ENCODE results near the gene ALG14.

Gene ALG14

DNA sequence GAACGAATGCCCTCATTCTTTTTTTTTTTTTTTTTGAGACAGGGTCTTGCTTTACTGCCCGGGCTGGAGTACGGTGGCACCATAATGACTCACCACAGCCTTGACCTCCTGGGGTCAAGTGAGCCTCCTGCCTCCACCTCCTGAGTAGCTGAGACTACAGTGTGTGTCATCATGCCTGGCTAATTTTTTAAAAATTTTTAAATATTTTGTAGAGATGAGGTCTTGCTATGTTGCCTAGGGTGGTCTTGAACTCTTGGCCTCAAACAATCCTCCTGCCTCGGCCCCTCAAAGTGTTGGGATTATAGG lies 69.4 kb downstream of the ALG14 start (continued):
- no peak for TF ChIP-seq PATZ1 (tag by site-specific recombination; IDR thresholded peaks at IDR 0.05)
- no peak for TF ChIP-seq ZNF155 (tag by site-specific recombination; IDR thresholded peaks at IDR 0.05)
- no peak for TF ChIP-seq ZBTB1 (tag by site-specific recombination; IDR thresholded peaks at IDR 0.05)
- TF ChIP-seq SCRT2 (tag by site-specific recombination; IDR thresholded peaks at IDR 0.05), result no peak
- TF ChIP-seq ZBTB8A (tag by site-specific recombination; IDR thresholded peaks at IDR 0.05), result no peak
- no peak for TF ChIP-seq ZNF423 (tag by site-specific recombination; IDR thresholded peaks at IDR 0.05)
- TF ChIP-seq EGR2 (tag by site-specific recombination; IDR thresholded peaks at IDR 0.05; ENCODE audit: low read depth), result no peak
- TF ChIP-seq ZNF626 (tag by site-specific recombination; IDR thresholded peaks at IDR 0.05), result no peak
- TF ChIP-seq, protein P1, sequence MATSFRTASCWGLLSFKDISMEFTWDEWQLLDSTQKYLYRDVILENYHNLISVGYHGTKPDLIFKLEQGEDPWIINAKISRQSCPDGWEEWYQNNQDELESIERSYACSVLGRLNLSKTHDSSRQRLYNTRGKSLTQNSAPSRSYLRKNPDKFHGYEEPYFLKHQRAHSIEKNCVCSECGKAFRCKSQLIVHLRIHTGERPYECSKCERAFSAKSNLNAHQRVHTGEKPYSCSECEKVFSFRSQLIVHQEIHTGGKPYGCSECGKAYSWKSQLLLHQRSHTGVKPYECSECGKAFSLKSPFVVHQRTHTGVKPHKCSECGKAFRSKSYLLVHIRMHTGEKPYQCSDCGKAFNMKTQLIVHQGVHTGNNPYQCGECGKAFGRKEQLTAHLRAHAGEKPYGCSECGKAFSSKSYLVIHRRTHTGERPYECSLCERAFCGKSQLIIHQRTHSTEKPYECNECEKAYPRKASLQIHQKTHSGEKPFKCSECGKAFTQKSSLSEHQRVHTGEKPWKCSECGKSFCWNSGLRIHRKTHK (tag by site-specific recombination; IDR thresholded peaks at IDR 0.05), result no peak
- TF ChIP-seq, protein P2, sequence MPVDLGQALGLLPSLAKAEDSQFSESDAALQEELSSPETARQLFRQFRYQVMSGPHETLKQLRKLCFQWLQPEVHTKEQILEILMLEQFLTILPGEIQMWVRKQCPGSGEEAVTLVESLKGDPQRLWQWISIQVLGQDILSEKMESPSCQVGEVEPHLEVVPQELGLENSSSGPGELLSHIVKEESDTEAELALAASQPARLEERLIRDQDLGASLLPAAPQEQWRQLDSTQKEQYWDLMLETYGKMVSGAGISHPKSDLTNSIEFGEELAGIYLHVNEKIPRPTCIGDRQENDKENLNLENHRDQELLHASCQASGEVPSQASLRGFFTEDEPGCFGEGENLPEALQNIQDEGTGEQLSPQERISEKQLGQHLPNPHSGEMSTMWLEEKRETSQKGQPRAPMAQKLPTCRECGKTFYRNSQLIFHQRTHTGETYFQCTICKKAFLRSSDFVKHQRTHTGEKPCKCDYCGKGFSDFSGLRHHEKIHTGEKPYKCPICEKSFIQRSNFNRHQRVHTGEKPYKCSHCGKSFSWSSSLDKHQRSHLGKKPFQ (tag by site-specific recombination; IDR thresholded peaks at IDR 0.05), result no peak
- no peak for TF ChIP-seq KLF7 (tag by site-specific recombination; IDR thresholded peaks at IDR 0.05; ENCODE audit: borderline replicate concordance)
- no peak for TF ChIP-seq SCRT1 (tag by site-specific recombination; IDR thresholded peaks at IDR 0.05; ENCODE audit: borderline replicate concordance)
- no peak for TF ChIP-seq ZNF280D (tag by site-specific recombination; IDR thresholded peaks at IDR 0.05)
- TF ChIP-seq KLF10 (tag by site-specific recombination; IDR thresholded peaks at IDR 0.05), result no peak
- no peak for TF ChIP-seq ZNF558 (tag by site-specific recombination; IDR thresholded peaks at IDR 0.05)
- TF ChIP-seq ZNF623 (tag by site-specific recombination; IDR thresholded peaks at IDR 0.05), result no peak
- no peak for TF ChIP-seq ZNF148 (tag by site-specific recombination; IDR thresholded peaks at IDR 0.05; ENCODE audit: borderline replicate concordance)
- TF ChIP-seq OVOL3 (tag by site-specific recombination; IDR thresholded peaks at IDR 0.05), result no peak
- TF ChIP-seq ZNF223 (tag by site-specific recombination; IDR thresholded peaks at IDR 0.05), result no peak
- TF ChIP-seq GLIS2 (tag by site-specific recombination; IDR thresholded peaks at IDR 0.05), result peak; percentile 47
- TF ChIP-seq MYNN (tag by site-specific recombination; IDR thresholded peaks at IDR 0.05; ENCODE audit: borderline replicate concordance), result no peak
- TF ChIP-seq ZNF600 (tag by site-specific recombination; IDR thresholded peaks at IDR 0.05), result 0 out of 2 replicates have a peak, but pooled peaks have one; percentile 8
- TF ChIP-seq, protein P3, sequence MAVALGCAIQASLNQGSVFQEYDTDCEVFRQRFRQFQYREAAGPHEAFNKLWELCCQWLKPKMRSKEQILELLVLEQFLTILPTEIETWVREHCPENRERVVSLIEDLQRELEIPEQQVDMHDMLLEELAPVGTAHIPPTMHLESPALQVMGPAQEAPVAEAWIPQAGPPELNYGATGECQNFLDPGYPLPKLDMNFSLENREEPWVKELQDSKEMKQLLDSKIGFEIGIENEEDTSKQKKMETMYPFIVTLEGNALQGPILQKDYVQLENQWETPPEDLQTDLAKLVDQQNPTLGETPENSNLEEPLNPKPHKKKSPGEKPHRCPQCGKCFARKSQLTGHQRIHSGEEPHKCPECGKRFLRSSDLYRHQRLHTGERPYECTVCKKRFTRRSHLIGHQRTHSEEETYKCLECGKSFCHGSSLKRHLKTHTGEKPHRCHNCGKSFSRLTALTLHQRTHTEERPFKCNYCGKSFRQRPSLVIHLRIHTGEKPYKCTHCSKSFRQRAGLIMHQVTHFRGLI (tag by site-specific recombination; IDR thresholded peaks at IDR 0.05), result no peak
- no peak for TF ChIP-seq ZNF138 (tag by site-specific recombination; IDR thresholded peaks at IDR 0.05; ENCODE audit: borderline replicate concordance)
- TF ChIP-seq ZNF776 (tag by site-specific recombination; IDR thresholded peaks at IDR 0.05; ENCODE audit: borderline replicate concordance), result no peak

Data from HEK293 (cell line).